ENCODE data around the gene DCTN5.

The DCTN5 gene

DNA sequence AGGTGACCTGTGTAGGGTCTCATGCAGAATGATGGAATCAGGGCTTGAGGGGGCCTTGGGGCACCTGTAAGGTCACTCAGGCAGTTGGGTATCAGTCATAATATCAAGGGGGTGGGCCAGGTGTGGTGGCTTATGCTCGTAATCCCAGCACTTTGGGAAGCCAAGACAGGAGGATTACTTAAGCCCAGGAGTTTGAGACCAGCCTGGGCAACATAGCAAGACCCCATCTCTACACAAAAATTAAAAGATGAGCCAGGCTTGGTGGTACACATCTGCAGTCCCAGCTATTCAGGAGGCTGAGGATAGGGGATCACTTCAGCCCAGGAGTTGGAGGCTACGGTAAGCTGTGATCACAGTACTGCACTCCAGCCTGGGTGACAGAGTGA, 64.2 kb downstream of the DCTN5 start:
- DNase-seq (ENCODE audit: extremely low read depth, low read depth) = no peak
- TF ChIP-seq, protein P1, sequence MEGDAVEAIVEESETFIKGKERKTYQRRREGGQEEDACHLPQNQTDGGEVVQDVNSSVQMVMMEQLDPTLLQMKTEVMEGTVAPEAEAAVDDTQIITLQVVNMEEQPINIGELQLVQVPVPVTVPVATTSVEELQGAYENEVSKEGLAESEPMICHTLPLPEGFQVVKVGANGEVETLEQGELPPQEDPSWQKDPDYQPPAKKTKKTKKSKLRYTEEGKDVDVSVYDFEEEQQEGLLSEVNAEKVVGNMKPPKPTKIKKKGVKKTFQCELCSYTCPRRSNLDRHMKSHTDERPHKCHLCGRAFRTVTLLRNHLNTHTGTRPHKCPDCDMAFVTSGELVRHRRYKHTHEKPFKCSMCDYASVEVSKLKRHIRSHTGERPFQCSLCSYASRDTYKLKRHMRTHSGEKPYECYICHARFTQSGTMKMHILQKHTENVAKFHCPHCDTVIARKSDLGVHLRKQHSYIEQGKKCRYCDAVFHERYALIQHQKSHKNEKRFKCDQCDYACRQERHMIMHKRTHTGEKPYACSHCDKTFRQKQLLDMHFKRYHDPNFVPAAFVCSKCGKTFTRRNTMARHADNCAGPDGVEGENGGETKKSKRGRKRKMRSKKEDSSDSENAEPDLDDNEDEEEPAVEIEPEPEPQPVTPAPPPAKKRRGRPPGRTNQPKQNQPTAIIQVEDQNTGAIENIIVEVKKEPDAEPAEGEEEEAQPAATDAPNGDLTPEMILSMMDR (IDR thresholded peaks at IDR 0.05; ENCODE audit: low read depth, low read length) = no peak

DNA sequence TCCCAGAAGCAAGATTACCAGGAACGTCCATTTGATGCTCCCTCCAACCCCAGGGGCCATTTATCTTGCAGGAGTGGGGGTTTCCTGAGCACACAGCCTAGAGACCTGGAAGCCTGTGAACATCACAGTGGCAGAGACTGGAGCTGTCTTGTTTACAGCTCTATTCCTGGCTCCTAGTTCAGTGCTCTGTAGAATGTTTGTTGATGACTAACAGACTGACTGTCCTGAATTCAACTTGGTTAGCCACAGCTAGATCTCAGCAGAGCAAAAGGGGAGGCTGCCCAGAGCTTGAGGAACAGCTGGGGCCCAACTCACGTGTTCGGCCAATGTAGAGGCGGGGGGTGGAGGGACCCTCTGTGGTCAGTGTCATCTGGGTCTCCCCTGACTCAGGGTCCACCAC, 65.2 kb downstream of the DCTN5 start:
- TF ChIP-seq, protein P1 (IDR thresholded peaks at IDR 0.05; ENCODE audit: low read depth, low read length) = no peak
- no peak for DNase-seq (ENCODE audit: extremely low read depth, low read depth)

DNA sequence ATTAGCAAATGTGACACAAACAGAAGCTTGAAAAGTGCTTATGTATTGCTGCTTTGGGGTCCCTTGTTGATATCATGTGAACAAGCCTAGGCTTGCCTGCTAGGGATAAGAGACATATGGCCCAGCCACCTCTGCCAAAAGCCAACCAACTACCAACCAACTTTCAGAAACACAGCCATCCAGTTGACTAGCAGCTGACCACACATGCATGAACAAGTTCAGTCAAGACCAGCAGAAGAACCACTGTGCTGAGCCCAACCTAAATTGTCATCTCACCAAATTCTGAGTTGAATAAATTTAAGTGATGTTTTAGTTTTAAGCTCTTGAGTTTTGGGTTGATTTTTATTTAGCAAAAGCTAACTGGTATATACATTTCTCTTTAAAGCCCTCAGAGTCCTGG, 68.3 kb downstream of the DCTN5 start:
- DNase-seq (ENCODE audit: extremely low read depth, low read depth) = no peak
- TF ChIP-seq, protein P1 (IDR thresholded peaks at IDR 0.05; ENCODE audit: low read depth, low read length) = no peak

DNA sequence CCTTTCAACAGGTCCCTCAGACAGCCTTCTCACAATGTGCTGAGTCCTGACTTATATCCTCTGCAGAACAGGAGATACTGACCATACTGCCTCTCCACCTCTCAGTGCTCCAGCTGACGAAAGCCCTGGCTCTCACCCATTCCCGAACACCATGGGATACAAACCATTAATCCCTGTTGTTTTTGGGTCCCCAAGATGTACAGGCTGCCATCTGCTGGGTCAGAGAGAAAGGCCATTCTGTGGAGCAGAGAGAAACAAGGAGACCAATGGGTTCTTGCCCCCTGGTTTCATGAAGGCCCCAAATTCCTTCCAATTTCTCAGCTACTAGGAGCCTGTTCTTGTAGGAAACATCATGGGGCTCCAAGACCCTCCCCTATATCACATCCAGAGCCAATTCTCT, 68.7 kb downstream of the DCTN5 start:
- TF ChIP-seq, protein P1 (IDR thresholded peaks at IDR 0.05; ENCODE audit: low read depth, low read length) = no peak
- no peak for DNase-seq (ENCODE audit: extremely low read depth, low read depth)

DNA sequence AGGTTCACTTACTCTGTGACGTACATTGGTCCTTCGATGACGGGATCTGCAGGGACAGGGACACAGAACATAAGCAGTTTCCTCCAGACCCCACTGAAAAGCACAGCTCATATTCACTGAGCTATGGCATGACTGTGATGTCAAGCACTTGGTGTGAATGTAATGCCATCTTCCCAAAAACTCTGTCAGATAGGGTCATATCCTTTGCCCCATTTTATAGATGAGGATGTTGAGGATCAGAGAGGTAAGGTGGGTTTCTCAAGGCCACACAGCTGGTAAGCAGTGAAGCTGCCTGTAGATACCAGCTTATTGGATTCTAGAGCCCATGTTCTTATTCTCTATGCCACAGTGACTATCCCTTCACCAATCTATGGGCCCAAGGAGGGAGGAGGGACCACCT, 69.2 kb downstream of the DCTN5 start:
- TF ChIP-seq, protein P1 (IDR thresholded peaks at IDR 0.05; ENCODE audit: low read depth, low read length) = no peak
- no peak for DNase-seq (ENCODE audit: extremely low read depth, low read depth)

DNA sequence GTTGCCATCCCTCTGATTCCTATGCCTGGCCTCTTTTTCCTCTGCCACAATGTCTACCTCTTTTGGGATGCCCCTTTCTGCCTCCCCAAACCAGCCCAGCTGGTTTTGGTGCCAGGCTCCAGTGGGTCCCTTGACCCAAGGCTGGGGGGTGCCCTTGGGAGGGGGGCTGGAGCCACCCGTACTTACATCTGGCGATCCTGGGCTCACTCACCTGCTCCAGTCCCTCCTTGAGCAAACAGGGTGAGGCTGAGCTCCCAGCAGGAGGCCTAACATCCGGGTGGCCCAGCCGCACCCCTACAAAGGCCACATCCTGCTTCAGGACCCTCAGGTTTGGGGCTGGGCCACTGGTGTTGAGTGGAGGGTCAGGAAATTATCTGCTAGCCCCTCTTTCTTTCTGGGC, 70.5 kb downstream of the DCTN5 start:
- TF ChIP-seq, protein P1 (IDR thresholded peaks at IDR 0.05; ENCODE audit: low read depth, low read length) = no peak
- DNase-seq (ENCODE audit: extremely low read depth, low read depth) = no peak

DNA sequence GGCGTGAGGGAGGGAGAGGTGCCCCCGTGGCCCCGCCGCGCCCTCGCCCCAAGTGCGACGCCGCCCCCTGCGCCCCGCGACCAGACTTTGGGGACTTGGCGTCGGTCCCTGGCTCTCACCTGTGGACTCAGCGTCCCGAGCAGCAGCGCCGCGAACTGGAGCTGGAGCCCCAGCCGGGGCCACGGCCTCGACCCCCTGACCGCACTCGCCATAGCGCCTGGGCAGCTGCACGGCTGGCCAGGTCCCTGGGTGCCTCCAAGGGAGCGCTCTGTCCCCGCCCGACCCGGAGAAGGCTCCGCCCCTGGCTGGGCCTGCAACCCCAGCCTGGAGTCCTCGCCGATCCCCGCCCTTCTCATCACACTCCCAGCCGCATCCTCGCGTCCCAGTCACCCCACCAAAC, 71.7 kb downstream of the DCTN5 start, which contains the start of gene ERN2:
Gene ERN2, minus strand, starts transcription at position 247 of the 400 bp plus-strand sequence. Its CDS starts 35 bp downstream, at position 212.
- no peak for DNase-seq (ENCODE audit: extremely low read depth, low read depth)
- TF ChIP-seq, protein P1 (IDR thresholded peaks at IDR 0.05; ENCODE audit: low read depth, low read length) = no peak
